ENCODE data around the gene C11orf21. TPM values are rescaled to one million over a fixed set of nuclear protein-coding genes. Genes with fewer than 3 reads are reported as not detected.

C11orf21 gene
- total and polyA plus RNA-seq, 2 donors (not counting 1 experiment from before 2014, with no cell fraction given), result under 0.01 TPM; not detected in 1

DNA sequence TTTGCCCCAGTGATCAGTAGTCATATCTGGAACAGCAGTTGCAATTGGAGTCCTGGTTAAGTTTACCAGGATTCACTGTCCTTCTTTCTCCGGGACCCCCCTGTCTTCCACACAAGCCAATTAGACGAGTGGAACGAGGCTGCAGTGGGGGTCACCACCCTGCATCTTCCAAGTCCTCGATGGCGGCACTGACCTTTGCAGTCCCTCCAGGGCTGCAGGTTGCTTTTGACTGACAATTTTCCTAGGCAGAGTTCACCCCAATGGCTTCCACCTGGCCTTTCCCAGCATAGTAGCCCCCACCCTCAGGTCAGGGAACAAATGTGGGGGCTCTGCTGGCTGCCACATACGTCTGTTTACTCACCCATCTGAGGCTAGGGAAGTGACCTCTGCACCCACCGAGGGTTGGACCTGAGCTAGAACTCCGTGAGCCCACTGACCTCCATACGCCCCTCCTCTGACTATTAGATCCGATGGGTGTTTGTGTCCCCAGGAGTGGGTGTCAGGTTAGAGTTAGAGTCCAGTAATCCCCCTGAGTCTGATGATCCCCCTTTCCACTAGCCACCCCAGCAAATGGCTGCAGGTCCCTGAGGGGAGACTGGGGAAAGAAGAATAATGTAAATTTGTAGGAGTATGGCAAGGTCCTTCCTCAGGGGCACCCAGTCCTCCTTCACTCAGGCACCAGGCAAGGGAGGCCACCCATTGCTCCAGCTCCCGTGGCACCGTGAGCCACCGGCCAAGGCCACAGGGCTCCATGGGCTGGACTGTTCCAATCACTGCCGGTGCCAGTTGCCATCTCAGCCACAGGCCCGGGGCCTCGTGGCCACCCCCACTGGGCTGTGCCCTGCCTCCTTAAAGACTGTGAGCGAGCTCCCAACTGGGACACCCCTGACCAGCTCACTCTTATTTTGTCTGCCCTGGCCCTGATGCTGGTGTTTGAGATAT is 5.5 kb downstream of the C11orf21 start:
- no peak for DNase-seq (ENCODE audit: low read depth in 2 of 2)
- no peaks in the 10 kb centered on the region for H3K36me3 ChIP-seq (ENCODE audit: control insufficient read depth, insufficient read depth, low read length)

DNA sequence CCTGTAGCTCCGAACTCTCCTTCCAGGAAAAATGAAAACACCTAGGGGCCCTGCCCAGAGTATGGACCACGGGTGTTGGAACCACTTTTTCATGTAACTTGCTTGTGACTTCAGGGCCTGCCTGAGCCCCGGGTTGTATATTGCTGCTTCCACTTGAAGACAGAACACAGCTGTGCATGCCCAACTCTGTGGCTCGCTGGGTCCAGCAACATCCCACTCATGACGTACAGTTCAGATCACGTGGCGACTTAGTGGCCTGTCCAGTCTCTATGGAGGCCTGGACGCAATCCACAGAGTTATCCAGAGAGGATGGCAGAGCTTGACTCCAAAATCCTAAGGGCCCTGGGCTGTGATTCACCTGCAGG is 6.8 kb downstream of the C11orf21 start:
- Histone ChIP-seq H3K9me3 (ENCODE audit: control insufficient read depth, insufficient read depth, low read depth, low read length) (no peaks in the 10 kb centered on the region), H3K27ac (ENCODE audit: insufficient read depth, low read length) (no peak overlapping the region), H4K20me1 (ENCODE audit: control insufficient read depth, extremely low read depth, insufficient read depth, low read length) (peaks cover 2% of the 10 kb centered on the region), H3K4me2 (ENCODE audit: extremely low read depth, insufficient read depth, low read length) (no peak overlapping the region), H3K9ac (ENCODE audit: insufficient read depth, low read length) (no peak overlapping the region), H3K4me1 (ENCODE audit: control insufficient read depth, extremely low read depth, insufficient read depth, low read length) (no peaks in the 10 kb centered on the region), H2AFZ (ENCODE audit: low read length) (no peak overlapping the region), H3K27me3 (ENCODE audit: control insufficient read depth, insufficient read depth, low read length) (no peaks in the 10 kb centered on the region), H3K79me2 (ENCODE audit: control insufficient read depth, insufficient read depth, low read length) (no peaks in the 10 kb centered on the region), H3K4me3 (replicated peaks in 1 of 4; ENCODE audit: control extremely low read depth in 1 of 4, insufficient read depth in 1 of 4, low read depth in 3 of 4, low read length in 4 of 4) (no peak overlapping the region), H3K36me3 (ENCODE audit: control insufficient read depth, insufficient read depth, low read length) (no peaks in the 10 kb centered on the region)
- TF ChIP-seq EZH2 (IDR thresholded peaks at IDR 0.05; ENCODE audit: low read length, missing control alignments), result no peak
- TF ChIP-seq, protein P1, sequence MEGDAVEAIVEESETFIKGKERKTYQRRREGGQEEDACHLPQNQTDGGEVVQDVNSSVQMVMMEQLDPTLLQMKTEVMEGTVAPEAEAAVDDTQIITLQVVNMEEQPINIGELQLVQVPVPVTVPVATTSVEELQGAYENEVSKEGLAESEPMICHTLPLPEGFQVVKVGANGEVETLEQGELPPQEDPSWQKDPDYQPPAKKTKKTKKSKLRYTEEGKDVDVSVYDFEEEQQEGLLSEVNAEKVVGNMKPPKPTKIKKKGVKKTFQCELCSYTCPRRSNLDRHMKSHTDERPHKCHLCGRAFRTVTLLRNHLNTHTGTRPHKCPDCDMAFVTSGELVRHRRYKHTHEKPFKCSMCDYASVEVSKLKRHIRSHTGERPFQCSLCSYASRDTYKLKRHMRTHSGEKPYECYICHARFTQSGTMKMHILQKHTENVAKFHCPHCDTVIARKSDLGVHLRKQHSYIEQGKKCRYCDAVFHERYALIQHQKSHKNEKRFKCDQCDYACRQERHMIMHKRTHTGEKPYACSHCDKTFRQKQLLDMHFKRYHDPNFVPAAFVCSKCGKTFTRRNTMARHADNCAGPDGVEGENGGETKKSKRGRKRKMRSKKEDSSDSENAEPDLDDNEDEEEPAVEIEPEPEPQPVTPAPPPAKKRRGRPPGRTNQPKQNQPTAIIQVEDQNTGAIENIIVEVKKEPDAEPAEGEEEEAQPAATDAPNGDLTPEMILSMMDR (conservative IDR thresholded peaks at IDR 0.05 in 1 of 2, IDR thresholded peaks at IDR 0.05 in 1 of 2; ENCODE audit: low read depth in 1 of 2, low read length in 2 of 2), result no peak
- no peak for DNase-seq (ENCODE audit: low read depth in 2 of 2)

More for the DNA sequence above, 5.5 kb downstream of the C11orf21 start:
- no peak overlapping the region for H3K9ac ChIP-seq (ENCODE audit: insufficient read depth, low read length)
- TF ChIP-seq EZH2 (IDR thresholded peaks at IDR 0.05; ENCODE audit: low read length, missing control alignments), result no peak
- TF ChIP-seq, protein P1 (conservative IDR thresholded peaks at IDR 0.05 in 1 of 2, IDR thresholded peaks at IDR 0.05 in 1 of 2; ENCODE audit: low read depth in 1 of 2, low read length in 2 of 2), result no peak
- no peak overlapping the region for H3K4me2 ChIP-seq (ENCODE audit: extremely low read depth, insufficient read depth, low read length)
- H2AFZ ChIP-seq (ENCODE audit: low read length), result no peak overlapping the region
- no peaks in the 10 kb centered on the region for H3K79me2 ChIP-seq (ENCODE audit: control insufficient read depth, insufficient read depth, low read length)
- H3K27me3 ChIP-seq (ENCODE audit: control insufficient read depth, insufficient read depth, low read length), result no peaks in the 10 kb centered on the region
- H3K4me3 ChIP-seq (replicated peaks in 1 of 4; ENCODE audit: control extremely low read depth in 1 of 4, insufficient read depth in 1 of 4, low read depth in 3 of 4, low read length in 4 of 4), result no peak overlapping the region
- H3K27ac ChIP-seq (ENCODE audit: insufficient read depth, low read length), result no peak overlapping the region
- no peaks in the 10 kb centered on the region for H3K4me1 ChIP-seq (ENCODE audit: control insufficient read depth, extremely low read depth, insufficient read depth, low read length)
- H4K20me1 ChIP-seq (ENCODE audit: control insufficient read depth, extremely low read depth, insufficient read depth, low read length), result no peaks in the 10 kb centered on the region
- H3K9me3 ChIP-seq (ENCODE audit: control insufficient read depth, insufficient read depth, low read depth, low read length), result no peaks in the 10 kb centered on the region

DNA sequence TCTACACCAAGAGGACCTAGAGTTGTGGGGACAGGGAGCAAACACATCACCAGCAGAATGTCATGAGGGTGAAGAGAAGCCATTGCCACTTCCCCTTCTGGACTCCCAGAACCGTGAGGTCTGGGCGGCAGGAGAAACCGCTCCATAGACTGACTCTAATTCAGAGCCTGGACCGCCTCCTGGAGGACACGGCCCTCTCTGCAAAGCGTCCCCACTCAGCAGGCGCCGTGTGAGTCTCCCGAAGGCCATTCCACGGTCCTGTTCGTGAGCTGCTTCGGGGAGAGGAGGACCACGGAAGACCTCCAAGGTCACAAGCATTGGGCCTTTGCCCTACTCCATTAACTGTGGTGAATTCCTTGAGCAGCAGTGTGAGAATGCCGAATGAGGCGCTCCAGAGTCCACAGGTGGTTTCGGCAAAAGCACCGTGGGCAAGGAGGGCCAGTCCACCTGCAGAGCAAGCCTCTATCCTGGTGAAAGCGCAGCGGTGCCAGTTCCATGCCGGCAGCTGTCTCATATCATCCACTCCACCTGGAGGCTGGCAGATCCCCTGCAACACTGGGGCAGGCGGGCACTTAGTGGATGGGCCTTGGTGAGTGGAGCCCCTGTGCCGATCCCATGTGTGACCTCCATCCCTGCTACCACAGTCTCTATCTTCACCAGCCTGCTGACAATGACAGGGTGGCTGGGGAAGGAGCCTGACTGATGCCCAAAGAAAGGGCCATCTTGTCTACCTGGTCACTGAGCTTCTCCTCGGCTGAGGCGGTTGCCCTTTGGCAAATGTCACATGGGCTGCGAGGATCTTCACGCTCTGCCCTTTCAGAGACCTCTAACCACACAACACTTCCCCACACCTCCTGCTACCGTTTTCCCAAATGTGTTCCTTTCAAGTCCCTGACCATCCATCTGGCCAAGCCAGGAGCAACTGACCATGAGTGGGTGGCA is 7.5 kb downstream of the C11orf21 start:
- DNase-seq (ENCODE audit: low read depth in 2 of 2), result no peak
- H3K4me3 ChIP-seq (replicated peaks in 1 of 4; ENCODE audit: control extremely low read depth in 1 of 4, insufficient read depth in 1 of 4, low read depth in 3 of 4, low read length in 4 of 4), result no peak overlapping the region
- no peaks in the 10 kb centered on the region for H3K36me3 ChIP-seq (ENCODE audit: control insufficient read depth, insufficient read depth, low read length)
- no peak overlapping the region for H3K4me2 ChIP-seq (ENCODE audit: extremely low read depth, insufficient read depth, low read length)
- H3K9ac ChIP-seq (ENCODE audit: insufficient read depth, low read length), result no peak overlapping the region
- no peaks in the 10 kb centered on the region for H3K9me3 ChIP-seq (ENCODE audit: control insufficient read depth, insufficient read depth, low read depth, low read length)
- H2AFZ ChIP-seq (ENCODE audit: low read length), result no peak overlapping the region
- H4K20me1 ChIP-seq (ENCODE audit: control insufficient read depth, extremely low read depth, insufficient read depth, low read length), result peaks cover 2% of the 10 kb centered on the region
- TF ChIP-seq EZH2 (IDR thresholded peaks at IDR 0.05; ENCODE audit: low read length, missing control alignments), result no peak
- TF ChIP-seq, protein P1 (conservative IDR thresholded peaks at IDR 0.05 in 1 of 2, IDR thresholded peaks at IDR 0.05 in 1 of 2; ENCODE audit: low read depth in 1 of 2, low read length in 2 of 2), result no peak
- no peaks in the 10 kb centered on the region for H3K27me3 ChIP-seq (ENCODE audit: control insufficient read depth, insufficient read depth, low read length)
- no peaks in the 10 kb centered on the region for H3K4me1 ChIP-seq (ENCODE audit: control insufficient read depth, extremely low read depth, insufficient read depth, low read length)
- H3K27ac ChIP-seq (ENCODE audit: insufficient read depth, low read length), result no peak overlapping the region
- no peaks in the 10 kb centered on the region for H3K79me2 ChIP-seq (ENCODE audit: control insufficient read depth, insufficient read depth, low read length)
